ENCODE data around the gene ADAMTS3.

The ADAMTS3 gene

GRCh38 chr4:72422416-72422815 is 146.6 kb downstream of the ADAMTS3 start:
- in situ Hi-C loops (cut with MboI; ENCODE audit: low pct_unique_long_range_greater_than_20kb, low sequenced_read_pairs, unreplicated experiment): no loop called here
- TF ChIP-seq CTCF (IDR thresholded peaks at IDR 0.05; ENCODE audit: extremely low read depth, insufficient read depth, missing control alignments): no peak
- DNase-seq (ENCODE audit: low spot score): no peak

GRCh38 chr4:72418458-72418857 is 150.6 kb downstream of the ADAMTS3 start:
- TF ChIP-seq CTCF (IDR thresholded peaks at IDR 0.05; ENCODE audit: extremely low read depth, insufficient read depth, missing control alignments): no peak
- DNase-seq (ENCODE audit: low spot score): no peak
- in situ Hi-C loops (cut with MboI; ENCODE audit: low pct_unique_long_range_greater_than_20kb, low sequenced_read_pairs, unreplicated experiment): no loop called here

GRCh38 chr4:72410158-72410557 is 158.9 kb downstream of the ADAMTS3 start:
- in situ Hi-C loops (cut with MboI; ENCODE audit: low pct_unique_long_range_greater_than_20kb, low sequenced_read_pairs, unreplicated experiment): no loop called here
- DNase-seq (ENCODE audit: low spot score): no peak
- TF ChIP-seq CTCF (IDR thresholded peaks at IDR 0.05; ENCODE audit: extremely low read depth, insufficient read depth, missing control alignments): no peak

- in situ Hi-C loops (cut with MboI; ENCODE audit: low pct_unique_long_range_greater_than_20kb, low sequenced_read_pairs, unreplicated experiment): no loop called here
- TF ChIP-seq CTCF (IDR thresholded peaks at IDR 0.05; ENCODE audit: extremely low read depth, insufficient read depth, missing control alignments): no peak
- no peak for DNase-seq (ENCODE audit: low spot score)
Measured at GRCh38 chr4:72408568-72408967, 160.5 kb downstream of the ADAMTS3 start.

GRCh38 chr4:72405417-72405816 is 163.6 kb downstream of the ADAMTS3 start:
- in situ Hi-C loops (cut with MboI; ENCODE audit: low pct_unique_long_range_greater_than_20kb, low sequenced_read_pairs, unreplicated experiment): no loop called here
- DNase-seq (ENCODE audit: low spot score): no peak
- no peak for TF ChIP-seq CTCF (IDR thresholded peaks at IDR 0.05; ENCODE audit: extremely low read depth, insufficient read depth, missing control alignments)

- no peak for TF ChIP-seq CTCF (IDR thresholded peaks at IDR 0.05; ENCODE audit: extremely low read depth, insufficient read depth, missing control alignments)
- in situ Hi-C loops (cut with MboI; ENCODE audit: low pct_unique_long_range_greater_than_20kb, low sequenced_read_pairs, unreplicated experiment): no loop called here
- no peak for DNase-seq (ENCODE audit: low spot score)
Measured at GRCh38 chr4:72397314-72397713, 171.7 kb downstream of the ADAMTS3 start.

Data from GM13977 (cell line).